Erythroblast (primary cell): Measurements from ENCODE around the gene METTL23.

Source experiments
- GATA1 ChIP-seq: IDR thresholded peaks from 2 replicates; pipeline ENCODE4 v1.6.1; 2011; ENCODE audit warnings: low read depth, mild to moderate bottlenecking, control low read depth, low read length, moderate library complexity
- POLR2A ChIP-seq: IDR thresholded peaks from 2 replicates; pipeline ENCODE4 v1.6.1; 2011; ENCODE audit warnings: mild to moderate bottlenecking, low read length

DNA sequence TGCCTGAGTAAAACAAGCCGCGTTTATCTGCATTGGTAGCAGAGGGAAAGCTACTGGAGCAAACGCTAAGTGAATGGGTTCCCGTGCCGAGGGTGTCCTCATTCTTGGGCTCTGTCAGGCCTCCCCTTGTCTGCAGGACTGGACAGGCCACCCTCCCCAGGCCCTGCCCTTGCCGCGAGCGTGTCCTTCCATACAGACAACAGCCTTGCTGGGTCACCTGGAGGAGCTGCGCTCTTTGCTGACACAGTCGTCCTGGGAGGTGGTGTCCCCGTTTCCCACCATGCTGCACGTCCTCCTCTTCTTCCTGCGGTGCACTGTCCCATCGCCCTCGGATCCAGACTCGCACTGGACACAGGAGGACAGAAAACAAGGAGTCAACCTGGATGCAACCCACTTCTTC is 8.1 kb upstream of the METTL23 start:
- no peak for TF ChIP-seq POLR2A
- no peak for TF ChIP-seq GATA1
